ENCODE data around the gene GABRB1.

Gene GABRB1

GRCh38 chr4:47088298-47088697, 56.9 kb downstream of the GABRB1 start:
- no peaks in the 10 kb centered on the region for H3K27me3 ChIP-seq (ENCODE audit: insufficient read depth, low read depth)
- no peaks in the 10 kb centered on the region for H3K36me3 ChIP-seq (ENCODE audit: insufficient read depth)

GRCh38 chr4:47095884-47096283, 64.5 kb downstream of the GABRB1 start:
- Histone ChIP-seq H2AFZ (ENCODE audit: low read depth) (no peak overlapping the region), H4K20me1 (ENCODE audit: insufficient read depth) (no peaks in the 10 kb centered on the region), H3K4me2 (no peak overlapping the region), H3K36me3 (ENCODE audit: insufficient read depth) (no peaks in the 10 kb centered on the region), H3K27me3 (ENCODE audit: insufficient read depth, low read depth) (no peaks in the 10 kb centered on the region), H3K4me3 (IDR thresholded peaks at IDR 0.05; ENCODE audit: insufficient read depth, low read depth, low read length) (no peak overlapping the region), H3K27ac (no peak overlapping the region), H3K4me1 (ENCODE audit: low read depth, poor library complexity, severe bottlenecking) (no peaks in the 10 kb centered on the region), H3K9ac (no peak overlapping the region), H3K79me2 (ENCODE audit: insufficient read depth, low read depth) (no peaks in the 10 kb centered on the region)
- TF ChIP-seq, protein P1, sequence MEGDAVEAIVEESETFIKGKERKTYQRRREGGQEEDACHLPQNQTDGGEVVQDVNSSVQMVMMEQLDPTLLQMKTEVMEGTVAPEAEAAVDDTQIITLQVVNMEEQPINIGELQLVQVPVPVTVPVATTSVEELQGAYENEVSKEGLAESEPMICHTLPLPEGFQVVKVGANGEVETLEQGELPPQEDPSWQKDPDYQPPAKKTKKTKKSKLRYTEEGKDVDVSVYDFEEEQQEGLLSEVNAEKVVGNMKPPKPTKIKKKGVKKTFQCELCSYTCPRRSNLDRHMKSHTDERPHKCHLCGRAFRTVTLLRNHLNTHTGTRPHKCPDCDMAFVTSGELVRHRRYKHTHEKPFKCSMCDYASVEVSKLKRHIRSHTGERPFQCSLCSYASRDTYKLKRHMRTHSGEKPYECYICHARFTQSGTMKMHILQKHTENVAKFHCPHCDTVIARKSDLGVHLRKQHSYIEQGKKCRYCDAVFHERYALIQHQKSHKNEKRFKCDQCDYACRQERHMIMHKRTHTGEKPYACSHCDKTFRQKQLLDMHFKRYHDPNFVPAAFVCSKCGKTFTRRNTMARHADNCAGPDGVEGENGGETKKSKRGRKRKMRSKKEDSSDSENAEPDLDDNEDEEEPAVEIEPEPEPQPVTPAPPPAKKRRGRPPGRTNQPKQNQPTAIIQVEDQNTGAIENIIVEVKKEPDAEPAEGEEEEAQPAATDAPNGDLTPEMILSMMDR (conservative IDR thresholded peaks at IDR 0.05; ENCODE audit: low read depth, low read length) = no peak

More at GRCh38 chr4:47088298-47088697, 56.9 kb downstream of the GABRB1 start:
- H3K9ac ChIP-seq = no peak overlapping the region
- TF ChIP-seq, protein P1 (conservative IDR thresholded peaks at IDR 0.05; ENCODE audit: low read depth, low read length) = no peak
- H3K79me2 ChIP-seq (ENCODE audit: insufficient read depth, low read depth) = no peaks in the 10 kb centered on the region
- H3K4me1 ChIP-seq (ENCODE audit: low read depth, poor library complexity, severe bottlenecking) = no peaks in the 10 kb centered on the region
- no peak overlapping the region for H3K4me3 ChIP-seq (IDR thresholded peaks at IDR 0.05; ENCODE audit: insufficient read depth, low read depth, low read length)
- no peak overlapping the region for H3K27ac ChIP-seq
- H3K4me2 ChIP-seq = no peak overlapping the region
- no peaks in the 10 kb centered on the region for H4K20me1 ChIP-seq (ENCODE audit: insufficient read depth)
- no peak overlapping the region for H2AFZ ChIP-seq (ENCODE audit: low read depth)

DNA sequence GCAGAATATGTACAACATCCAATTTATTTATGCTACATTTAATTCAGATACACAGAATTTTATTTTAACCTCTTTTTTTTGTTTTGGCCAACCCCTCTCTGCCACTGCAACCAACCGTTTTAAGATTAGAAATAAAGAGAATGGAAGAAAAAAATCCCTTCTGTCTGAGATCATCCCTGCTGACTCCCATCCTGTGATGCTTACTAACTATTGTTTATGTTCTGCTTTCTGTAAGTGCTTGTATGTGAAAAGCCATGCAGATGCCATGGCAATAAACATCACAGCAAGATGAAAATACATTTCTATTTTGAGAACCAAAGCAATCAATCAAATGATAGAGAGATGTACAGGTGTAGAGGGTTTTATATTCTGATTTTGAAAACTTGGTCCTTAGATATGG, 70.1 kb downstream of the GABRB1 start:
- Histone ChIP-seq H2AFZ (ENCODE audit: low read depth) (no peak overlapping the region), H3K4me2 (no peak overlapping the region), H3K4me3 (IDR thresholded peaks at IDR 0.05; ENCODE audit: insufficient read depth, low read depth, low read length) (no peak overlapping the region), H3K36me3 (ENCODE audit: insufficient read depth) (no peaks in the 10 kb centered on the region), H4K20me1 (ENCODE audit: insufficient read depth) (no peaks in the 10 kb centered on the region), H3K4me1 (ENCODE audit: low read depth, poor library complexity, severe bottlenecking) (no peaks in the 10 kb centered on the region), H3K9ac (no peak overlapping the region), H3K27me3 (ENCODE audit: insufficient read depth, low read depth) (no peaks in the 10 kb centered on the region), H3K79me2 (ENCODE audit: insufficient read depth, low read depth) (no peaks in the 10 kb centered on the region), H3K27ac (no peak overlapping the region)
- TF ChIP-seq, protein P1 (conservative IDR thresholded peaks at IDR 0.05; ENCODE audit: low read depth, low read length) = no peak

GRCh38 chr4:47104986-47105385, 73.6 kb downstream of the GABRB1 start:
- Histone ChIP-seq H3K4me3 (IDR thresholded peaks at IDR 0.05; ENCODE audit: insufficient read depth, low read depth, low read length) (no peak overlapping the region), H3K4me2 (no peak overlapping the region), H4K20me1 (ENCODE audit: insufficient read depth) (no peaks in the 10 kb centered on the region), H2AFZ (ENCODE audit: low read depth) (no peak overlapping the region), H3K79me2 (ENCODE audit: insufficient read depth, low read depth) (no peaks in the 10 kb centered on the region), H3K27me3 (ENCODE audit: insufficient read depth, low read depth) (no peaks in the 10 kb centered on the region), H3K4me1 (ENCODE audit: low read depth, poor library complexity, severe bottlenecking) (no peaks in the 10 kb centered on the region), H3K27ac (no peak overlapping the region), H3K9ac (no peak overlapping the region), H3K36me3 (ENCODE audit: insufficient read depth) (no peaks in the 10 kb centered on the region)
- TF ChIP-seq, protein P1 (conservative IDR thresholded peaks at IDR 0.05; ENCODE audit: low read depth, low read length) = no peak
